HG02885 (cell line): ENCODE data around the gene FUT7.
"Not testable (repeated sequence)": the region's sequence is repeated elsewhere in the genome, so short reads cannot be mapped to it uniquely, and the experiment has no call there.

Experiments used
- ATAC-seq: cut with Tn5 transposase; IDR thresholded peaks from one replicate; pipeline ENCODE4 v1.9.1; 2021; ENCODE audit warnings: mild to moderate bottlenecking; ENCODE audit not compliant: unreplicated experiment, poor library complexity

The FUT7 gene

DNA sequence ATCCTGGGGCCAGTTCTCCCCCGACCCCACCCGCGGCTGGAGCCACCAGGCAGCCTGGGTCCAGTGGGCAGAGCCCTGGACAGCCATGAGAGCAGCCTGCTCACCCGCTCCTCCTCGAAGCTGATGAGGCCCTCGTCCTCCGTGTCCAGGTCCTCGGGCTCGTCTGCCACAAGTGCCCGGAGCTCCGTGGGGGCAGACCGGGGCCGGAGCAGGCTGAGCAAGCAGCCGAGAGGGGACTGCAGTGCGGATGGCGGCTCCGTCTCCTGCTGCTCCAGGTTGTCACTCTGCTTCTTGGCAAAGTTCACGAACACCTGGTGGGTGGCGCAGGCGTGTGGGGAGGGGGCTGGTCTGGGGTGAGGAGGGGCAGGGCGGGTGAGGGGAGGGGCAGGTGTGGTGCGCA is 23.6 kb downstream of the FUT7 start:
- no peak for ATAC-seq

DNA sequence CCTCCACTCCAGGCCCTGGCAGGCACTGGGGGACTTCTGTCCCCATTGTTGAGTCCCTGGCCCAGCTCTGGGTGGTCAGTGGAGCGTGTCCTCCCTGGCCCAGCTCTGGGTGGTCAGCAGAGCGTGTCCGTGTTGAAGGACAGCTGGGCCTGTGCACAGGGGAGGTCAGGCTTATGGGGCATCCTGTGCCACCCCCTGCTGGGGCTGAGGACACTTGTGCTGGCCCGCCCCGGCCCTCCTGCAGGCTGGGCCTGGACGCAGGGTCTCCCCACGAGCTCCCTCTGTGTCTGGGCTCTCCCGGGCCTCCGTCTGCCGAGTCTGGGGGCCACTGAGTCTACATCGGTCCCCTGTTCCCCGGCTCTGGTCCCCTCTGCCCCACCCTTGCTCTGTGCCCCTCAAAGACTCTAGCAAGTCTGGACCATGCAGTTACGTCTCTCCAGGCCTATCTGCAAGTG is 24.0 kb downstream of the FUT7 start:
- no peak for ATAC-seq

DNA sequence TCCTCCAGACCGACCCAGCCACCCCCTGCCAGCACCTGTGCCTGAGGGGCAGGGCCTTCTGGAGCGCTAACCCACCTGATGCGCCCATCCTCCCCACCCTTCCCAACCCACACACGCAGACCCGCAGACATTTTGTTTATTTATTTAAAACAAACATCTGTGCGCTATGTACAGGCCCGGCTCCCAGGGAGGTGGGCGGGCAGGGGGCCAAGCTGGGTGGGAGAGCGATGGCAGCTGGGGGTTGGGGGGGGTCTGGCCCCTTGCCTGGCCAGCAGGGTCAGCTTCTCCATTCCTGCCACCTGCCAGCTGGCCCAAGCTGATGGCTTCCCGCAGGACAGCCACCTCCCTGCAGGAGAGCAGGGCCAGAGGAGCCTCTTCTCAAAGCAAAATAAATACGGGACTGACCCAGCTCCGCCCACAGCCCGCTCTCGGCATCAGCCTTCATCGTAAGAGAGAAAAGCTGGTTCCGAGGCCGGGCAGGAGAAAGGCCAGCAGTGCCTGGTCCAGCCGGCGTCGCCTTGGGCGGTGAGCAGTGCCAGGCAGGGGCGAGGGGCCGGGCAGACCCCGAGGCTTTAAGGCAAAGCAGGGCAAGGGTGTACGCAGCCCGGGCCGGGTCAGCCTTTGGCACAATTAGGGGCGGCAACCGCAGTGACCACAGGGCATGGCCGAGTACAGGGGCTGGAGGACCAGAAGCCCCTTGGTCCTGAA is 24.6 kb downstream of the FUT7 start:
- ATAC-seq = no peak

DNA sequence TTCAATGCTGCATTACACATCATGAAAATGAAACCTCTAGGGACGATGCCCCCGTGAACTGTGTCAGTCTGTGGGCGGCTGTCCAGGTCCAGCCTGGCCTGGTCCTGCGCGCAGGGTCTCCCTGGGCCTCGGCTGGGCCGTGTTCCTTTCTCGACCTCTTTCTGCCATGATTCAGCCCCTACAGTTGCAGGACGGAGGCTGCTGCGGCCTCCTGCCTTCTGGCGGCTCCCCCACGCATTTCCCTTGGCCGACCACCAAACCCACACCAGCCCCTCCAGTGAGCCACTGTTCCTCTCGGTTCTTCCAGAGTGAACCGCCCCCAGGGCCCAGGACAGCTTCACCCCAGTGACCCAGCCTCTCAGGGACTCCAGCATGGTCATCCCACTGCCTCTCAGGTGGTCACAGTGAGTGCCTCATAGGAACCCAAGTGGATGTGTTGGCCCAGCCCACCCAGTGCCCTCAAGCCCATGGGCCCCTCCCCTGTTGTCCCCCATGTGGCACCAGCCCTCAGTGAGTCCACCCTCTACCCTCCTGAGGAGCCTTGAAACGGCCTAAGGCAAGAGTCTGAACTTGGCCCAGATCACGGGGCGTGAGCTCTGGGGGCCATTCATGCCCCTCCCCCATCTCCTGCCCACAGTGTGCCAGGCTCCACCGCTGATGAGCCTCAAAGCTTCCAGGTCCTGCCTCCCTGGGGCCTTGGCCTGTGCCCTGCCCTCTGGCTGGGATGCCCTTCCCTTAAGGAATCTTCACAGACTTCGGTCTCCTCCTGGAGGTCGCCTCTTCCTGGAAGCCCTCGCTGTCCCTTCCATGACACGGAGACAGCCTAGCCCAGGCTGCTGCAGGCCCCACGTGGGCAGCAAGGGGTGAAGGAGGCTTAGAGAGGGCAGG is 25.5 kb downstream of the FUT7 start:
- ATAC-seq = no peak

GRCh38 chr9:137004285-137004684 is 27.6 kb downstream of the FUT7 start:
- ATAC-seq = not testable (repeated sequence)

GRCh38 chr9:137002646-137003041 is 29.2 kb downstream of the FUT7 start:
- ATAC-seq = no peak

DNA sequence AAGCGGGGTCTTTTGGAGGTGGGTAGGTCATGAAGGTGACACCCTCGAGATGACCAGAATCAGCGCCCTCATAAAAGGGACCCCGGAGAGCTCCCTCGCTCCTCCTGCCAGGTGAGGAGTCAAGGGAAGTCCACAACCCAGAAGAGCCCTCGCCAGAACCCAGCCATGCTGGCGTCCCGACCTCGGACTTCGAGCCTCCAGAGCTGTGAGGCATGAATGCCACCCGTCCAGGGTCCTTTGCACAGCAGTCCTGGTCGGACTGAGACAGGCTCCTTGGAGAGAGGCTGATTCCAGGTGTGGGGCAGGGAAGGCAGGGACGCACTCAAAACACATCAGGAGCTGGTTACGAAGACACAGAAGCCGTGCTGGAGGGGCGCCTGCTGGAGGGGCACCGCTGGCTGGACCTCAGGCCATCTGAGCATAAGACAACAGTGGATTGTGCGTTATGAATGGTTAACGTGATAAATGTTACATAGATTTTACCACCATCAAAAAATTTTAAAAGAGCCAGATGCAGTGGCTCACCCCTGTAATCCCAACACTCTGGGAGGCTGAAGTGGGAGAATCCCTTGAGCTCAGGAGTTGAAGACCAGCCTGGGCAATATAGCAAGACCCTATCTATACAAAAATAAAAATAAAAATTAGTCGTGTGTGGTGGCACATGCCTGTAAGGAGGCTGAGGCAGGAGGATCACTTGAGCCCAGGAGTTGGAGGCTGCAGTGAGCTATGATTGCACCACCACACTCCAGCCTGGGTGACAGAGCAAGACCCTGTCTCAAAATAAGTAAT is 29.8 kb downstream of the FUT7 start:
- no peak for ATAC-seq

DNA sequence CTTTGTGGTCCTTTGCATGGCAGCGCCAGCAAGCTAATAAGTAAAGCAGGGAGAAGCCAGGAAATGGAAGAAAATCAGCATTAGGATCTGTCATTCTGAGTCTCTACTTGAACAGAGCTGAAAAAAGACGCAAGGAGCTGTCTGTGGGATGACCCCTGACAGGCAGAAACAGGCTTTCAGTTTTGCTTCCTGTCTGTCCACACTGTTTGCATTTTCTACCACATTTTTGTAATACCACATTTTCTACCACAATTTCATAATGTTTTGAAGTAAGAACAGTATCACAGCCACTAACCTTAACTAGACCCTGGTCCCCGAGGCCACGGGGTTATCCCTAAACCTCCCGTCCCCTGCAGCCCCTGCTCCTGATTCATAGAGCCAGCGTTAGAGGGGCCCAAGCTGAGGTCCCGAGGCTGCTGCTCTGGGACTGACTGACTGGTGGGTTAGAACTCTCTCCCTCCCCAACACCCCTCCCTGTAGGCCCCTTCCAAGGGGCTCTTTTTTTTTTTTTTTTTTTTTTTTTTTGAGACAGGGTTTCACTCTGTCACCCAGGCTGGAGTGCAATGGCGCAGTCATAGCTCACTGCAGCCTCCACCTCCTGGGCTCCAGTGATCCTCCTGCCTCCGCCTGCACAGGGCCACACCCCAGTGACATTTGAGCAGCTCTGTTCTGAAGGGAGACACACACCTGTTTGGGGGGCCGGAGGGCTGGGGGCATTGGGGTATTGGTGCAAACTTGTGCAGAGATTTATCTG is 31.5 kb downstream of the FUT7 start:
- peak; percentile 69 for ATAC-seq

GRCh38 chr9:136997830-136998234 is 34.1 kb downstream of the FUT7 start:
- no peak for ATAC-seq

GRCh38 chr9:136997371-136997770 is 34.5 kb downstream of the FUT7 start:
- ATAC-seq = no peak

- ATAC-seq = no peak
Measured at GRCh38 chr9:136996361-136997292, 35.3 kb downstream of the FUT7 start, which contains the start of gene CLIC3. CLIC3 (minus strand) TSS chr9:136996568; CDS start chr9:136996543, 25 bp downstream.

GRCh38 chr9:136995772-136996311 is 36.0 kb downstream of the FUT7 start:
- no peak for ATAC-seq

DNA sequence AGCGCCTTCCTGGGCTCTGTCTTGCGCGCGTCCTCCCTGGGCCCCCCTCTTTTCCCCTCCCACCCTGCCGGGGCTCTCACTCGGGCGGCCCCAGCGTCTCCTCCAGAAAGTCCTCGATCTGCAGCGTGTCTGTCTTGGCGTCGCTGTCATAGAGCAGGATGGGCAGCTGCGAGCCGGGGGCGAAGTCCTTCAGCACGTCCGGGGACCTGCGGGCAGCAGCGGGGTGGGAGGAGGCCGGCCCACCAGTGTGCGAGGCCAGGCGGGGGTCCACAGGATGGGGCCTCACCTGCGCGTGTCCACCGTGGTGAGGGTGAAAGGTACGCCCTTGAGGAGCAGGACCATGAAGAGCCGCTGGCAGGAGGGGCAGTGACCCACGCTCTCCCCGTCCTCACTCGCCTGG is 36.5 kb downstream of the FUT7 start:
- ATAC-seq = no peak

GRCh38 chr9:136994888-136995230 is 37.0 kb downstream of the FUT7 start:
- no peak for ATAC-seq

DNA sequence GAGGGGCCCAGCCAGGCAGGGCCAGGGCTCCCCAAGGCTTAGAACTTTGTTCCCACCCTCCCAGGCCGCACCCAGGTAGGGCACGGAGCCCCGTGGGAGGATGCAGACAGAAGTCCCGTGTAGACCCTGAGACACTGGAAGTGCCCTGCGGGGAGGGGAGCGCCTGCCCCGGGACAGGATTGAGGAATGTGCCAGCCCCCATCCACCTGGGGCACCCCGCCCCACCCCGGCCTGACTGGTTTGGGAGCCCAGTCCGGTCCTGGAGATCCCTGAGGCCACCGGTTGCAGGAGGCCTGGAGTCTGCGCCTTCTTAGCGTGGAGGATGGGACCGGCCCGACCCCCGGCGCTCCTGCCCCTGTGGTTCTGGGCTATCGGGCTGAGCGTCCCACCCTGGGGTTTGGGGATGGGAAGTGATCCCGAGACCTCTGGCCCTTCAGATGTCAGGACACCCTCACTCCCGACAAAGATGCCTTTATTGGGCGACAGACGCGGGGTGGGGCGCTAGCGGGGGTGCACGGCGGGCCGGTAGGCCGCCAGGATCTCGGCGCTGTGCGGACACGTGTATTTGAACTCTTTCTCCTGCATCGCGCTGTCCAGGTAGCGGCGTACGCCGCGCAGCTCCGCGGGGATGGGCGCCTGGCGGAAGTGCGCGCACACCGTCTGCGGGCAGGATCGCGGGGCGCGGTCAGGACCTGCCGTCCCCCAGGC is 37.6 kb downstream of the FUT7 start:
- ATAC-seq = no peak

DNA sequence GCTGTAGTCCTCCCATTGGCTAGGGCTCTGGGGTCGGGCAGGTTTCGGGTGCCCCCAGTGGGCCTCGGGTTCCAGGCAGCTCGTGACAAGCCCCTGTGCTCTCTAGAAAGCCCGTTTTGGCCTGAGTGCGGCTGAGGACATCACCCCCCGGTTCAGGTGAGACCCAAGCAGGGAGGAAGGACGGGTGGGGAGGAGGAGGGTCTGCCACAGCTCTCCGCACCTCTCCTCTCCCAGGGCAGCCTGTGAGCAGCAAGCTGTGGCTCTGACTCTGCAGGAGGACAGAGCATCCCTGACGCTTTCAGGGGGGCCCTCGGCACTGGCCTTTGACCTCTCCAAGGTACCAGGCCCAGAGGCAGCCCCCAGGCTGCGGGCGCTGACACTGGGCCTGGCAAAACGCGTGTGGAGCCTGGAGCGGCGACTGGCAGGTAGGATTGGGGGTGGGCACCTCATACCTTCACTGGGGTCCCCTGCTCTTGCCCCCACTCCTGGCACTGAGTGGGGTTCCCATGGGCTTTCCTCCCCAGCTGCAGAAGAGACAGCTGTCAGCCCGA is 39.0 kb downstream of the FUT7 start:
- ATAC-seq = no peak

- peak; percentile 92 for ATAC-seq
Measured at GRCh38 chr9:136991993-136992818, 39.7 kb downstream of the FUT7 start, which contains the start of gene PAXX. PAXX (plus strand) TSS chr9:136992422; CDS start chr9:136992444, 22 bp downstream.
